Heart right ventricle (tissue), 16 donors: Measurements from ENCODE around the gene CRYZL1. TPM values are rescaled to one million over a fixed set of nuclear protein-coding genes. Genes with fewer than 3 reads are reported as not detected.

Experiments used
- ATAC-seq, 8 donors: fragments of 200-7000 bp; cut with Tn5 transposase; one replicate each; pipeline ENCODE4 v1.9.1; 2020; ENCODE audit warnings: mild to moderate bottlenecking in 8 of 8, moderate library complexity in 8 of 8, moderate number of reproducible peaks in 1 of 8
- DNase-seq, 2 donors: peaks; one replicate each; pipeline ENCODE4 v3.0.0-alpha.2; 2020
- H3K27ac ChIP-seq, 10 donors: fragments of 200-600 bp; sonication (generic) in 2 of 10; one replicate each; pipeline versions ENCODE4 v1.5.0 to v1.8.0; 2020 to 2022; ENCODE audit warnings: mild to moderate bottlenecking in 3 of 10
- H3K27me3 ChIP-seq, 7 donors: fragments of 200-600 bp; one replicate each; pipeline ENCODE4 v1.8.0; 2021 to 2022; ENCODE audit warnings: mild to moderate bottlenecking in 2 of 7
- H3K36me3 ChIP-seq, 9 donors: fragments of 200-600 bp; sonication (generic) in 1 of 9; one replicate each; pipeline versions ENCODE4 v1.5.0 to v1.8.0; 2020 to 2022; ENCODE audit warnings: mild to moderate bottlenecking in 2 of 9
- H3K4me1 ChIP-seq, 9 donors: fragments of 200-600 bp; sonication (generic) in 1 of 9; one replicate each; pipeline versions ENCODE4 v1.5.0 to v1.8.0; 2020 to 2022; ENCODE audit warnings: mild to moderate bottlenecking in 4 of 9
- H3K4me3 ChIP-seq, 10 donors: fragments of 200-600 bp; sonication (generic) in 2 of 10; one replicate each; pipeline versions ENCODE4 v1.5.0 to v1.8.0; 2020 to 2022; ENCODE audit warnings: mild to moderate bottlenecking in 7 of 10, moderate library complexity in 2 of 10
- H3K9me3 ChIP-seq, 11 donors: fragments of 200-600 bp in 10 of 11; sonication (generic) in 2 of 11; one replicate each; pipeline versions ENCODE4 v1.5.0 to v1.8.0; 2013 to 2022; ENCODE audit warnings: mild to moderate bottlenecking in 2 of 11, control low read depth in 1 of 11, moderate library complexity in 1 of 11
- WGBS, 2 donors: extraction: QIAGEN DNeasy Blood & Tissue Kit; methylation state at CpG; one replicate each; pipeline ENCODE4 v1.1.7; 2013; ENCODE audit warnings: inconsistent platforms in 1 of 2; 5-methylcytosine and 5-hydroxymethylcytosine counted together
- intact Hi-C, 10 donors: fragments of 100-400 bp; cut with DNase I; formaldehyde crosslinking; loops; one replicate each; pipeline versions ENCODE4 v1.11.1 to v1.14.2; 2022
- polyA plus RNA-seq, 2 donors: library from polyadenylated mRNA; stranded (reverse); fragments of 200-250 nt; gene quantifications; one replicate each; pipeline ENCODE4 v1.2.3, GENCODE V29; 2013
- total RNA-seq, 10 donors: library from RNA; stranded (reverse); fragmentation: NEBNext Ultra II Directional in 3 of 10; extraction: Animal tissue kit (Norgen Biotek cat#: 25700) in 3 of 10; gene quantifications; one replicate each; pipeline versions ENCODE4 v1.2.1 to v1.2.4, GENCODE V29; 2021 to 2023
- TF ChIP-seq, protein P1 (sequence below), 9 donors: fragments of 200-600 bp; sonication (generic) in 2 of 9; IDR thresholded peaks; one replicate each; pipeline versions ENCODE4 v1.5.0 to v1.8.0; 2021 to 2022; ENCODE audit warnings: antibody characterized with exemption in 9 of 9, mild to moderate bottlenecking in 5 of 9, moderate library complexity in 1 of 9
- donor health status: Arrhythmogenic right ventricular cardiomyopathy.
- donor health status: ischemic (EF 13 %, LVEDD 7.1; RV severe dilation, severe dysfunction).
- donor health status: healthy with polysubstance abuse.
- donor health status: DM: no; HTN: yes; CAD: no.
- donor health status: DM: no; HTN: no; CAD: no.
- donor health status: ischemic (EF 25% LVEDD 6.9; RV normal size, moderate dysfunction).
- donor health status: ischemic (EF 25% LVEDD 5.7; RV mildly dilated, moderate dysfunction).
- donor health status: healthy.
- donor health status: DM: yes; HTN: yes; CAD: no.
- donor health status: Ischemic cardiomyopathy.
- donor health status: ischemic (EF 35%, LVEDD 5.7; RV mildly dilated, moderate dysfunction).
- donor health status: nonischemic (EF 11% LVEDD 7.7; RV severe dilation, severe dysfunction).
- donor health status: DM: yes; HTN: yes; CAD: no.
- donor health status: PGD.
- donor health status: ischemic (EF 29% LVEDD 5.4; RV normal size, mild dysfunction).
- donor health status: nonischemic (EF 23%, LVEDD 6.1; RV moderate dilation, normal function).

The CRYZL1 gene
- total and polyA plus RNA-seq, 12 donors, result 15.3 to 31.8 (median 26.0) TPM

DNA sequence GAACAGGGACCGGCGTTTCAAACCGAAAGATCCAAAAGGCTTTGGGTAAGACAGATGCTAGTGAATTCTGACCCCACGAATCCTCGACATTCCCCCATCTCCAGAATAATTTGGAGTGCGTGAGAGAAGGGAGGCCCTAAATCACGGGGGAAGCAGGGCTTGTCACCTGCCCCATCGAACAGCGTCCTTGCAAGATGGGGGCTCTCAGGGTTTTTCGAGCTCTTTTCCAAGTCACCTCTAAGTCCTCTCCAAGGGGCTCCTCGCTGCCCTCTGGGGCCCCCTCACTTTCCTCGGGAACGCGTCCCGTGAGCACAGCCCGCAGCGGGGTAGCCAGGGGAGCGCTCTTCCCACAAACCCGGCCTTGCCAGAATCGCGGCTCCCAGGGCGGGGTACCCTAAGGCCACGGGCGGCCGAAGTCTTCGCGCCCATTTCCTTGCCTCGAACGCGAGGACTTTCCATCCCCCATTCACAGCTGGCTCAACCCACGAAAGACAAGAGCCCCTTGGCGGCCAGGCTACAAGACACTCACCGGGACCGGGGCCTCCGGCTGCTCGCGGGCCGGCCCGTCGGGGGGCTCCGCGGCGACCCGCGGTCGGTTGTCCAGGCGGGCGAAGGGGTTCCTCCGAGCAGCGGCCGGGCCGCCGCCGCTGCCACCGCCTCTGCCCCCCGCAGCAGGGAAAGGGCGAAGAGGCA lies 53.6 kb downstream of the CRYZL1 start:
- peak; percentile 11 to 44 (median 26) for ATAC-seq
- 2% methylated on average over 51 to 57 of the region's 57 CpGs for whole genome bisulfite sequencing, 2 donors

DNA sequence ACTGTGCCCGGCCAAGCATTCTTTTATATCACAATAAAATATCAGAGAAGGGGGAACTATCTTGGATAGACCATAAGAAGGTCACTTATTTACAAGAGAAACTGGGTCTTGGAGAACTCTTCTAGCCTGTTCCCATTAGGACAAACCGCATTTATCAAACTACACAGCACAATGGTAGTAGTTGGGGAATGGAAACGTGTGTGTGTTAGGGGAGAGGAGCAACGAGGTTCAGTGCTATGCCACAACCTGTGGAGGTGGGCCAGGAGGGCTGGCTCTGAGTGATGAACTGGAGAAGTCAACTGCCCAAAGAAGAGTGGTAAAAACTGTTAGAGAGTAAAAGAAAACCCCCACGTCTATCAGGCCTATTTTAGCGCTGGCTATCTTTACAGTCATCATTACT lies 54.6 kb downstream of the CRYZL1 start:
- Histone ChIP-seq H3K4me3 (no peak overlapping the region), H3K4me1 (peaks cover 0 to 22% (median 16%) of the 10 kb centered on the region in 9 donors), H3K36me3 (peaks cover 0 to 36% (median 0%) of the 10 kb centered on the region in 9 donors), H3K9me3 (no peaks in the 10 kb centered on the region), H3K27me3 (no peaks in the 10 kb centered on the region), H3K27ac (no peak overlapping the region)
- intact Hi-C loops, result loop anchor here in 2 of 10 donors (5.0 kb wide), 1 partner anchor 45 kb away; the partner anchor contains the start of genes GART (in 2 of the 2) and SON (in 2 of the 2)
- WGBS, 2 donors, result 80% methylated on average over 6 of the region's 6 CpGs
- no peak for DNase-seq
- ATAC-seq, result no peak
- TF ChIP-seq, protein P1, sequence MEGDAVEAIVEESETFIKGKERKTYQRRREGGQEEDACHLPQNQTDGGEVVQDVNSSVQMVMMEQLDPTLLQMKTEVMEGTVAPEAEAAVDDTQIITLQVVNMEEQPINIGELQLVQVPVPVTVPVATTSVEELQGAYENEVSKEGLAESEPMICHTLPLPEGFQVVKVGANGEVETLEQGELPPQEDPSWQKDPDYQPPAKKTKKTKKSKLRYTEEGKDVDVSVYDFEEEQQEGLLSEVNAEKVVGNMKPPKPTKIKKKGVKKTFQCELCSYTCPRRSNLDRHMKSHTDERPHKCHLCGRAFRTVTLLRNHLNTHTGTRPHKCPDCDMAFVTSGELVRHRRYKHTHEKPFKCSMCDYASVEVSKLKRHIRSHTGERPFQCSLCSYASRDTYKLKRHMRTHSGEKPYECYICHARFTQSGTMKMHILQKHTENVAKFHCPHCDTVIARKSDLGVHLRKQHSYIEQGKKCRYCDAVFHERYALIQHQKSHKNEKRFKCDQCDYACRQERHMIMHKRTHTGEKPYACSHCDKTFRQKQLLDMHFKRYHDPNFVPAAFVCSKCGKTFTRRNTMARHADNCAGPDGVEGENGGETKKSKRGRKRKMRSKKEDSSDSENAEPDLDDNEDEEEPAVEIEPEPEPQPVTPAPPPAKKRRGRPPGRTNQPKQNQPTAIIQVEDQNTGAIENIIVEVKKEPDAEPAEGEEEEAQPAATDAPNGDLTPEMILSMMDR (IDR thresholded peaks at IDR 0.05), result no peak

More for the DNA sequence above, 53.6 kb downstream of the CRYZL1 start:
- TF ChIP-seq, protein P1 (IDR thresholded peaks at IDR 0.05), result no peak
- Histone ChIP-seq H3K27me3 (no peaks in the 10 kb centered on the region), H3K4me1 (peaks cover 0 to 22% (median 16%) of the 10 kb centered on the region in 9 donors), H3K4me3 (peak overlapping the region; percentile 54 to 92 (median 76)), H3K36me3 (peaks cover 0 to 30% (median 0%) of the 10 kb centered on the region in 9 donors), H3K27ac (peak overlapping the region in 9 of 10 donors; percentile 77 to 94 (median 90)), H3K9me3 (no peaks in the 10 kb centered on the region)
- intact Hi-C loops, result loop anchor here in 3 of 10 donors (1.0 to 5.0 kb wide), 2 partner anchors 45 to 46 kb away; partner anchors contain the start of genes SON (in 3 of the 3) and GART (in 2 of the 3)
- peak; percentile 26 to 30 for DNase-seq

DNA sequence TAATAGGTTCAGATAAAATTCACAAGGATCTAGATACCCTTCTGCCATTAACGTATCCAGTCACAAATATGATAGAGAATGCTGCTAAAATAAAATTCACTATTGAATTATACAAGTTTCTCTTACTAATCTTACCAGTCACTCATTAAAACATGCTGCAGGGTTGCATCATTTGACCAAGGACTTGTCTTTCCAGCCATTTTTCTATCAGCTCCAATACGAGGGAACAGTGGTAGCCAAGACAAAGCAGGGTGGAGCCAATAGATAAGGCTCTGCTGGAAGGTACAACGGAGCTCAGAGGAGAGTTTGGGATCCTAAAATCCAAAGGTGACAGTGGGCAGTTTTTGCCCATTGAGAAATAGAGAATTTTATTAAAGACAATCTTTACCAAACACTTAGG lies 57.1 kb downstream of the CRYZL1 start:
- H3K27me3 ChIP-seq, result no peaks in the 10 kb centered on the region
- peaks cover 0 to 18% (median 14%) of the 10 kb centered on the region in 9 donors for H3K4me1 ChIP-seq
- H3K4me3 ChIP-seq, result no peak overlapping the region
- intact Hi-C loops, result no loop called here
- TF ChIP-seq, protein P1 (IDR thresholded peaks at IDR 0.05), result no peak
- DNase-seq (no peak), ATAC-seq (no peak)
- H3K9me3 ChIP-seq, result no peaks in the 10 kb centered on the region
- H3K27ac ChIP-seq, result no peak overlapping the region
- peaks cover 0 to 54% (median 0%) of the 10 kb centered on the region in 9 donors for H3K36me3 ChIP-seq
- WGBS, 2 donors, result 51 to 63% methylated on average over 3 of the region's 3 CpGs

DNA sequence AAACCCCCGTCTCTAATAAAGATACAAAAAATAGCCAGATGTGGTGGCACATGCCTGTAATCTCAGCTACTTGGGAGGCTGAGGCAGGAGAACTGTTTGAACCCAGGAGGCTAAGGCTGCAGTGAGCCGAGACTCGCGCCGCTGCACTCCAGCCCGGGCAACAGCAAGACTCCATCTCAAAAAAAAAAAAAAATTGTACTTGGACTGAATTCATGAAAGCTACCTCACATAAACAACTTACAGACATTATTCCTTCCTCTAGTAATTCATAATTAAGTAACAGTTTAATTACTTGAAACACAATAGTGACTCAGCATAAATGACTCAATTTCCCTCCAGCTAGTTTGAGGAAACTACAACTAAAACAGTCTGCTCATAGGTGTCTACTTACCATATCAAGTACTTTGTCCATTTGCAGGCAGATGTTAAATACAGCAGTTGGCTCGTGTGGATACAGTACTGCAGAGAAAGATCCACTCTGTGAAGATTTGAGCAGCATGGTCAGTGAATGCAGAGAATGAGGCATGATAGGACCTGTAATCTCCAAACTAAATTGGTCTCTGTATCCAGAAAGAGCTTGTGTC lies 62.5 kb downstream of the CRYZL1 start:
- H3K36me3 ChIP-seq, result peaks cover 0 to 85% (median 38%) of the 10 kb centered on the region in 9 donors
- intact Hi-C loops, result no loop called here

More for the DNA sequence above, 62.5 kb downstream of the CRYZL1 start:
- 86 to 90% methylated on average over 7 of the region's 7 CpGs for WGBS, 2 donors
- ATAC-seq (peak in 1 of 8 donors; percentile 48), DNase-seq (no peak)
- no peak overlapping the region for H3K4me3 ChIP-seq
- no peaks in the 10 kb centered on the region for H3K9me3 ChIP-seq
- TF ChIP-seq, protein P1 (IDR thresholded peaks at IDR 0.05), result no peak
- H3K27ac ChIP-seq, result peak overlapping the region in 3 of 10 donors; percentile 11 to 35 (median 20)
- H3K4me1 ChIP-seq, result peaks cover 0 to 19% (median 0%) of the 10 kb centered on the region in 9 donors
- H3K27me3 ChIP-seq, result no peaks in the 10 kb centered on the region
